Central memory CD4-positive, alpha-beta T cell (primary cell): ENCODE data around the gene ECHS1.
"Not testable (repeated sequence)": the region's sequence is repeated elsewhere in the genome, so short reads cannot be mapped to it uniquely, and the experiment has no call there.

Experiments
- DNase-seq: peaks from one replicate; pipeline ENCODE4 v3.0.0; 2022

The ECHS1 gene

DNA sequence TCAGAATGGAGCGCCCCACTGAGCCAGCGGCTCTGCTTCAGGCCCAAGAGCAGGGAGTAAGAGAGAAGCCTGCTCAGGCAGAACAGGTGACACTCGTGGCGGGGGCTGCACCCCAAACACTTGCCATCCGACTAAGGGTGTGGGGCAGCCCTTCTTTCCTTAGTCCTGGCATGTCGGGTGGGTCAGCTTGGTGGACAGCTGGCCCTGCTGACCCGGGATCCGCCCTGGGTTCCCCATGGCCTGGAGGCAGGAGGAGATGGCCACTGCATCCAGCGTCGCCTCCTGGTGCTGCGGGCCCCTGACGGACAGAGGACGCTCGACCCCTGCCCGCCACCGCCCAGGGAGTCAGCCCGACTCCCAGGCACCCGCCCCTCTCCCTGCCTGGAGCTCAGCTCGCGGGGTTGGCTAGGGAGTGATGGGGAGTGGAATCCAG is 4.7 kb upstream of the ECHS1 start:
- DNase-seq = no peak

DNA sequence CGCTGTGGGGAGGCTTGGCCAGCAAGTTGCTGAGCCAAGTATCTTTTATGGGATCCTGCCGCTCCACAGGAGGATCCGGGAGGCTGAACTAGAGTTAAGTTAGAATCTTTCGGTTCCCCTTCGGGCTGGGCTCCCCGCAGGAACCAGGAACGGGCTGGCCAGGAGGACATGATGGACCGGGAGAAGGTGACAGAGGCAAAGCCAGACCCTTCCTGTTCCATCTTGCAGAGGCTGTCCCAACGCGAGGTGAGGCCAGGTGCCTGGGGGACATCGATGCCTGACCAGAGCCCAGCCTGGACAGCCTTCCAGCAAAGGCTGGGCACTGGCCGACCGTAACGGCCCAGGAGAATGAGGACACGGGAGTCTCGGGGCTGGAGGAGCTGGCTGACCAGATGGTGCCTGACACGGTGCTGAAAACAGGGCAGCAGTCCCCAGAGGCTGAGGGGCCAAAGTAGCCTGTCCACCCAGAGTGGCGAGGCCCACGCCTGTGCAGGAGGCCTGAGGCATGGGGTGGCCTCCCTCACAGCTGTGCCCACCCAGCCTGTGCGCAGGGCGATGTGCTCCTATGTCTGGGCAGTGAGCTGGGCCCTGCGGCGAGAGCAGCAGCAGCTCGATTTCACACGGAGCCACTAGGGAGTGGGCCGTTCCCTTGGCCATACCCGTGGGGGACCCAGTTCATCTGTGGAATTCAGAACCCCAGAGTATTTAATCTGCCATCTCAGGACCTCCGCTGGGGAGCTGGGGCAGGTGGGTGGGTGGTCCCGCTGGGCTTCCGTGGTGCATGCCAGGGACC is 4.1 kb upstream of the ECHS1 start:
- DNase-seq = no peak

DNA sequence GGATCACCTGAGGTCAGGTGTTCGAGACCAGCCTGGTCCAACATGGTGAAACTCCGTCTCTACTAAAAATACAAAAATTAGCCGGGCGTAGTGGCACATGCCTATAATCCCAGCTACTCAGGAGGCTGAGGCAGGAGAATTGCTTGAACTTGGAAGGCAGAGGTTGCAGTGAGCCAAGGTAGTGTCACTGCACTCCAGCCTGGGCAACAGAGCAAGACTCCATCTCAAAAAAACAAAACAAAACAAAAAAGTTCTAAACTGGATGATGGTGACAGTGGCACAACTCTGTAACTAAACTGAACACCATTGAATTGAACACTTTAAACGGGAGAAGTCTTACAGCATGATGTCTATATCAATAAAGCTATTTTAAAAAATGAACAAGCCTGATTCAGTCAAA is 3.0 kb upstream of the ECHS1 start:
- DNase-seq = not testable (repeated sequence)

DNA sequence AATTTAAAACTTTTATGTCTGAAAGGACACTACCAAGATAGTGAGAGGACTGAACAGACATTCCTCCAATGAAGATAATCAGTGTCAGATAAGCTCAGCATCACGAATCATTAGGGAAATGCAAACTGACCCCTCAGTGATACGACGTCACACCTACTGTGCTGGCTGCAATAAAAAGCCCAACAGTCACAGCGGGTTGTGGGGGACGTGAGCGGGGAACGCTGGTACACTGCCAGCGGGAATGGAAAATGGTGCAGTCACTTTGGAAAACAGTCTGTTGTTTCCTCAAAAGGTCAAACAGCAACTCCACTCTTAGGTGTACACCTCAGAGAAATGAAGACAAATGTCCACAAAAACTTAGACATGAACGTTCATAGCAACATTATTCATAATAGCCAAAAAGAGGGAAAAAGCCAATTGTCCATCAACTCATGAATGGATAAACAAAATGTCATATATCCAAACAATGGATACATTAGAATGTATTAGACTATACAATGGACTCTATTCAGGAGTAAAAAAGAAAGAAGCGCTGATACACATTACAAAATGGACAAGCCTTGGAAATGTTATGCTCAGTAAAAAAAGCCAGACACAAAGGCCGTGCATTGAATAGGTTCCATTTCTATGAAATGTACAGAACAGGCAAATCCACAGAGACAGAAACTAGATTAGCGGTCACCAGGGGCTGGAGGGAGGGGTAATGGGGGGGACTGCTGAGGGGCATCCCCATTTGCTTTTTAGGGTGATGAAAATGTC is 2.4 kb upstream of the ECHS1 start:
- no peak for DNase-seq

DNA sequence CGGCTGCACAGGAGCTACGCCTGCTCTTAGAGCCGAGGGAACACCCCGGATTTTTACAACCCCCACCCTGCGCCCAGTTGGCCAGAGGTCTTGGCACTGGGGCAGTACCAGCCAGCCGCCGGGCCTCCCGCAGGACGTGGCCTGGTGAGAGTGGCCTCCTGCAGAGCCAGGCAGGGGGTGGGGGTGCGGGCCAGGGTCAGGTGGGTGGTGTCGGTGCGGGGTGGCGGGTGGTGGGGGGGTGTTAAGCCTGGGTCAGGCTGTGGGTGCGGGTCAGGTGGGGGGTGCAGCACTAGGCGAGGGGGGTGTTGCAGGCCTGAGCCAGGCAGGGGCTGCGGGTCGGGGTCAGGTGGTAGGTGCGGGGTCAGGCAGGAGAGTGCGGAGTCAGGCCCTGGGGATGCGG is 647 bp downstream of the ECHS1 start:
- DNase-seq = no peak

DNA sequence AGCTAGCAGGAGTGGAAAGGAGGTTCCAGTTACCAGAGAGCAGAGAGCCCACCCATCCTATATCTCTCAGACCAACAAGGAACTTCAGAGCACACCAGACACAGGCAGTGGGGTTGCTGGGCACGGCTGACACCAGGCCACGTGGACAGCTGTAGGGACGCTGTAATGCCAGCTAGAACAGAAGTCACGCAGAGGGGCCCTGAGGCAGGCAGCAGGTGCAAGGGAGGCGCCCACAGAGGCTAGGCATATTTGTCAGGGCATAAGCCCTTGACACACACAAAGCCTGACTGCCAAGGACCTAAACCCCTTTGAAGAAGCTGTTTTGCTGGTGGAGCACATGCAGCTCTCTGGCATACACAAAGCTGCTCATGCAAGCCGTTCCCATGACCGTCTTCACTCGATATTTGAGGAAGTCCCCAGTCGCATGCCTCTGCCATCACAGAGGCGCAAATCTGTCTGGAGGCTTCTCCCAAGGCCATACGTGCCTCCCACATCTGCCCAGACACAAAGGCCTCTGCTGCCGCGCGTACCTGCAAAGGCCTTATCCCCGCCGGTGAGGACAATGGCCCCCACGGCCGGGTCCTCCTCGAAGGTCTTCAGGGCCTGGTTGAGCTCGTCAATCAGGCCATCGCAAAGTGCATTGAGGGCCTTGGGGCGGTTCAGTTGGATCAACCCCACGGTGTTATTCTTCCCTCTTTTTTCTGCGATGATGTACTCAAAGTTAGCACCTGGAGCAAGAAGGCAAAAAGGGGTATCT is 2.9 kb downstream of the ECHS1 start:
- no peak for DNase-seq

DNA sequence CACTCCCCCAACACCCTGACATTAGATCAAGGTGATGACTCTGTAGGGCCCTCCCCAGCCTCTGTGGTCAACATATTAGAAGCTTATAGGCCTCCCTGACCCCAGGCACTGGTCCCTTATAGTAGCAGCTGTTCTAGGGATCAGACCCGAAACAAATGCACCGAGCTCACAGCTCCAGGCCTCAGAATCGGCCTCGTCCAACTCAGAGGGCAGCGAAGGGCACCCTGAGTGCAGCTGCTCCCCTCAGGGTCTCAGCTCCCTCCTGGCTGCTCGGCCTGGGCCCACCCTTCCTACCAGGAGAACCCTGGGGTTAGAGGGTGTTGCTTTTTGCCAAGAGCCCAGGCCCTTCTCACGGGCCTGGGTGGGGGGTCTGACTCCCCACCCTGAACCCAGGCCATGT is 5.0 kb downstream of the ECHS1 start:
- DNase-seq = no peak

DNA sequence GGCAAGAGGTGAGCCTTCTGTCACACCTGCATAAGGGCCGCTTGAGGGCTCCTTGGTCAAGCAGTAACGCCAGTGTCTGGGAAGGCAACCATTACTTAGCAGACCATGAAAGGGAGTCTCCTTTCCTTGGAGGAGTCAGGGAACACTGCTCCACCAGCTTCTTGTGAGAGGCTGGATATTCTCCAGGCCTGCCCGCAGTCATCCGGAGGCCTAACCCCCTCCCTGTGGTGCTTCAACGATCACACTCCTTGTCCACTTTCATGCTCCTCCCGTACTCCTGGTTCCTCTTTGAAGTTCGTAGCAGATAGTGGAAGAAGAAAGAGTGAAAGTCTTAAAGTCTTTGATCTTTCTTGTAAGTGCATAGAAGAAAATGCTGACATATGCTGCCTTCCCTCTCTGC is 5.7 kb downstream of the ECHS1 start:
- DNase-seq = not testable (repeated sequence)

DNA sequence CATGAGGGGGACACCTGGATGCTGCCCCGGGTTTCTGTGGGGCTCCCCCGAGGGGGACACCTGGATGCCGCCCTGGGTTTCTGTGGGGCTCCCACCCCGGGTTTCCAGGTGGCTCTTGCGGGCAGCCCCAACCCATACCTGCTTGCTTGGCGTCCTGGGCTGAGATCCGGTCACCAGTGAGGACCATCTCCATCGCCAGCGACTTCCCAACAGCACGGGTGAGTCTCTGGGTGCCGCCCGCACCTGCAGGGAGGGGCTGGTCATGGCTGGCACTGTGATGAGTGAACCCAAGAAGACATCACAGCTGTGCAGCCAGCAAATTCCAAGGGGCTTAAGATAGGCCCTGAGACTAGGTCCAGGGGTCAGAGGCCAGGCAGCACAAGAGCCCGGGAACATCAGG is 6.4 kb downstream of the ECHS1 start:
- DNase-seq = no peak

DNA sequence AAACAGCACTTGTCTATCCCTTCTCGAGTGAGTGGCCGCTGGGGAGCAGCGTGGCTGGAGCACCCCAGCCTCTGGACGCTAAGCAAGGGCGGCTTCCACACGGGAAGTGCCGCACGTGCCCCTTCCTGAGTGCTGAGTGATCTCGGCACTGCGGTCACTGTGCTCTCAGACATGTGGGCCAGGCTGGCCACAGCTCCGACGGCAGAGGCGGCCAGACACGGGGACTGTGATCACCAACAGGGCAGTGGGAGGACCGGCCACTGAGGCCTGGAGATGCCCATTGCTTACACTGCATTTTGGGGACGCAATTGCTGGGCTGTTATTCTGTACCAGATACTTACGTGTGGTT is 7.0 kb downstream of the ECHS1 start:
- no peak for DNase-seq

DNA sequence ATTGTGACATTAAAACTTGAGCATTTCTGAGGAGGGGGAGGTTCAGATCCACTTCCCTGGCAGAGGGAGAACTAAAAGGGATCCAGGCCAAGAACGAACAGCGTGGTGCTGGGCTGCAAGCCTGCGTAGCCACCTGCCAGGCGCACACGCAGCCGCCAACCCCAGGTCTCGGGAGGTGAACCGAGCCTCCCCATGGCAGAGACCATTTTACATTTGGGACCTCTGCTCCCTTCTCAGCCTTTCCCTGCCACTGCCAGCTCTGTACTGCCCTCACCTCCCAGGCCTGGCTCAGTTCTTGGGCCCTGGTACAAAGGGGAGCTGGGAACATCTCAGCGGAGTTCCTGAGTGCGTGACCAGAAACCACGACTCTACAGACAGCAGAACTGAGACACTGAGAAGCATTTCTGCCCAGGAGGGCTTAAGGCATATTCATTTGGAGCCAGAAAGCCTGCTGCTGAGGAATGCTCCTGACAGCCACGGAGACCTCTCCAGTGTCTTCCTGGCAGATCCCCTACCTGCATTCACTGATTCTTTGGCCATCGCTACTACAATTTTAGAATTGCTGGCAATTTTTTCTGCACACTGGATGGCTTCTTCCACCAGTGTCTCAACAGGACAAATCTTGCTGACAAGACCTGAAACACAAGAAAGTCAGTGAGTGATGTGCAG is 7.6 kb downstream of the ECHS1 start:
- no peak for DNase-seq

DNA sequence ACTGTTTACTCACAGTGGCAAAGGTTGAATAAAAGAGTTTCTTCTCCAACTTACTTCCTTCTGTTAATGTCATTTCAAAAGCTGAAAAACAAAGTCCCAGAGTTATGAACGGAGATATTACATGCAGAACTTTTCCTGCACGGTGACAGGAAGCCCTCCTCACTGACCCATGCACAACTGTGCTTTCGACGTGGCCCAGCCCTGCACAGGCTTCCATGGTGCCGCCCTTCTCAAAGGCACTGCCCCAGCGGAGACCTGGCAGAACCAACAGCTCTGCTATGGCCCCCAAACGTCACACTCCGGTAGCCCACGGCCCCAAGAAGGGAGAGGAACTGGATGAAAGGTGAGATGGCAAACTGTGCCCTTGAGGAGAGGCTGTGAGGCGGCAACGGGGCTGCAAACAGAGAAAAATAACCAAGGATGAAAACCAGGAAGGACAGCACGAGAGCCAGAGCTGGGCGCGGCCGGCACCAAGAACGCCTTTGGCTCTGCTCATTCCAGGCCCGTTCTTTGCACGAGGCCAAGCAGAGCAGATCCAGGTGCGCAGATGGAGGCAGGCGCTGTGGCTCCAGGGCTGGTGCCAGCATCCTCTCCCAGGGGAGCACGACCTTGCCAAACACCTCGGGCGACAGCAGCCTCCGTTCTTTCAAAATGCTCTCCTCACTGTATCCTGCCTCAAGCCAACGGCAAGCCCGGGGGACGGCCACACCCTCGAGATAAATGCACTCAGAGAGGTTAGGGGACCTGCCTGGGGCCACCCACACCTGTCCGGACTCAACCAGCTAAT is 8.3 kb downstream of the ECHS1 start:
- no peak for DNase-seq

DNA sequence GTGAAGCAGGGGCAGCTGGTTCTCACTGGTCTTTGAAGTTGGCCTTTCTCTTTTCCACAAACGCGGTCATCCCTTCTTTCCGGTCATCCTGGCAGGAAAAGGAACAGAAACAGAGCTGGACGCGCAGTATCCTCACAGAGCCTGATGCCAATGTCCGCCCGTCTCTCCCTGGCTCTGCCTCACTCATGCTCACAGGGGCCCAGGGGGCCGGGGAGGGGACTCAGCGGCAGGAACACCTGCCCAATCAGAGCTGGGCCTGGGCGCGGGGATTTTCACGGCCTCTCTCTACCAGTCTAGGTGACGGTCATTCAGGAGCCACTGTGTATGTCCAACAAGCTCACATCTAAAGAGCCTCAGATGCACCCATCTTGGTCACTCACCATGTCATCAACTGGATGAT is 10.3 kb downstream of the ECHS1 start:
- DNase-seq = no peak

DNA sequence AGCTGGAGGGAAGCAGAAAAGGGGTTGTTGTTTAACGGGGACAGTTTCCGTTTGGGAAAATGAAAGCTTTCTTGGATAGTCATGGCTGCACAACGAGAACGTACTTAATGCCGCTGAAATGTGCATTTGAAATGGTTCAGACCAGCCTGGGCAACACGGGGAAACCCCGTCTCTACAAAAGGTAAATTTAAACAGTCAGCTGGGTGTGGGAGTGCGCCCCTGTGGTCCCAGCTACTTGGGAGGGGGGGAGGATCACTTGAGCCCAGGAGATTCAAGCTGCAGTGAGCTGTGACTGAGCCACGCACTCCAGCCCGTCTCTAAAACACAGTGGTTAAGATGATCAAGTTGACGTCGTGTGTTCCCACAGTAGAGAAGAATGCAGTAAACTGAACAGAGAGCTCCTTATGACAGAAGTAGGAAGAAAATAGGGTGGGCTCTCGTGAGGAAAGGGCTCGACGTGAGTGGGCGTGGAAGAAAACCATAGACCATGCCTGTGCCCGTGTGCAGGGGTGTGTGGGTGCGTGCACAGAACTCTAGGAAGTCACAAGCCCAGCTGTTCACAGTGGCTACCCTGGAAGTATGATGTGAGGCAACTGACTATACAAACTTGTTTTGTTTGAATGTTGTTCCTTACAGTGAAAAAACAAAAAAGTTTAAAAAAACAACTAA is 11.2 kb downstream of the ECHS1 start:
- no peak for DNase-seq

DNA sequence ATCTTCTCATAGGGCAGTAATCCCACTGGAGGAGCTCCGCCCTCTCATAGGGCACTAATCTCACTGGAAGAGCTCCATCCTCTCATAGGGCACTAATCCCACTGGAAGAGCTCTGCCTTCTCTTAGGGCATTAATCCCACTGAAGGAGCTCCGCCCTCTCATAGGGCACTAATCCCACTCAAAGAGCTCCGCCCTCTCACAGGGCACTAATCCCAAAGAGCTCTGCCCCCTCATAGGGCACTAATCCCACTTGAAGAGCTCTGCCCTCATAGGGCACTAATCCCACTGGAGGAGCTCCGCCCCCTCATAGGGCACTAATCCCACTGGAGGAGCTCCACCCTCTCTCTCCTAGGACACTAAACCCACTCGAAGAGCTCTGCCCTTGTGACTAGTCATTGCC is 11.9 kb downstream of the ECHS1 start:
- no peak for DNase-seq

DNA sequence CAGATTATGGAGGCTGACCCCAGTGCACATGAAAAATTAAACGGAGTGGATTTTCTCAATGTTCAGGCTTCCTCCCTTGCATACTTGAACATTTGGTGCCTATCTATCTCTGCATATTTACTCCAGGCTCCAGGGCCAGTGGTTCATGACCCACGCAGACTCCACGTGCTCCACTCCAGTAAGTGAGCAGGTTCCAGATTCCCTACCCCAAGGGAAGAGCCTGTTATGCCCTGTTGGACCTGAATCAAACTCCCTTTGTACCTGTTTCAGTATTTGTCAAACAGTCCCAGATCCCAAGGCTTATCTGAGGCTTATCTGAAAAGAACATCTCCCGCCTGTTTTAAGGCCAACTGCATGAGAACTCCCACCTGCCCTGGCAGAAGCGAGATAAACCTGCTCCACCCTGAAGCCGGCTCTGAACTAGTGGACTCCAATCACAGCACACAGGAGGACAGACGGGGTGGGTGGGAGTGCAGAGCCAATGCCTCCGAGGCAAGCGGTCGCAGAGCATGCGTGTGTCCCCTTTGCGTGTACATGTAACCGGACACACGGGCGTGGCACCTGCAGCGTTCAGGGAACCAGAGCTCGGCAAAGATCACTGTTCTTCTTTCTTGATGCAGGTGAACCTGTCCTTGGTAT is 13.1 kb downstream of the ECHS1 start:
- DNase-seq = no peak

DNA sequence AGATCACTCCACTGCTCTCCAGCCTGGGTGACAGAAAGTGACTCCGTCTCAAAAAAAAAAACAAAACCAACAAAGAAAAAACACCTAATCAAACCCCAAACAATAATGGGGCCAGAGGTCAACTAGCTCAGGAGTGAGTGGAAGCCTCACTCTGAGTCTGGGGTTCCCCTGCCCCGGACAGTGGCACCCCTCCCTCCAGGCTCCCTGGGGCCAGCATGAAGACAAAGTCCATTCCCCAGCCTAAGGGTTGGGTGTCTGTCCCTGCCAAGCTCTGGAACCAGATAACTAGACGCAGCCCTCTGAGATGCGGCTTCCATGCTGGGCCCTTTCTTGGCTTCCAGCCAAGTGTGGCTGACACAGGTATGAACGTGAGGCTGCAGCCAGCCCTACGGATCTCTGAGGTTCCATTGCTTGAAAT is 13.6 kb downstream of the ECHS1 start:
- no peak for DNase-seq

DNA sequence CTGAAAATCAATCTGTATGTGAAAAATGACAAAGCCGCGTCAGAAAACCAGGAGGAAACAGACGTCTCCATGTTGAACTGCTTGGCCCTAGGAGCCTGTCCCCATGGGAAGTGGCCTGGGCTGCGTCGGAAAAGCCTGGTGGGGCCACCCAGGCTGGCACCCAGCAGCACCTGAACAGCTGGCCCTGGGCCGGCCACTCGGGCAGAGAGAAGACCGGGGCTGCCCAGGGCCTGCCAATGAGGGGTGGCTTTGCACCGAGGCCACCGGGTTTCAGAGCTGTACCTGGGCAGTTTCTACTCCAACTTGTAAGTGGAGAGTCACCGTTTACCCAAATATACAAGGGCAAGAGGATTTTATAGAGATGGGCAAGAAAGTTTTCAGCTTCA is 14.2 kb downstream of the ECHS1 start:
- no peak for DNase-seq

DNA sequence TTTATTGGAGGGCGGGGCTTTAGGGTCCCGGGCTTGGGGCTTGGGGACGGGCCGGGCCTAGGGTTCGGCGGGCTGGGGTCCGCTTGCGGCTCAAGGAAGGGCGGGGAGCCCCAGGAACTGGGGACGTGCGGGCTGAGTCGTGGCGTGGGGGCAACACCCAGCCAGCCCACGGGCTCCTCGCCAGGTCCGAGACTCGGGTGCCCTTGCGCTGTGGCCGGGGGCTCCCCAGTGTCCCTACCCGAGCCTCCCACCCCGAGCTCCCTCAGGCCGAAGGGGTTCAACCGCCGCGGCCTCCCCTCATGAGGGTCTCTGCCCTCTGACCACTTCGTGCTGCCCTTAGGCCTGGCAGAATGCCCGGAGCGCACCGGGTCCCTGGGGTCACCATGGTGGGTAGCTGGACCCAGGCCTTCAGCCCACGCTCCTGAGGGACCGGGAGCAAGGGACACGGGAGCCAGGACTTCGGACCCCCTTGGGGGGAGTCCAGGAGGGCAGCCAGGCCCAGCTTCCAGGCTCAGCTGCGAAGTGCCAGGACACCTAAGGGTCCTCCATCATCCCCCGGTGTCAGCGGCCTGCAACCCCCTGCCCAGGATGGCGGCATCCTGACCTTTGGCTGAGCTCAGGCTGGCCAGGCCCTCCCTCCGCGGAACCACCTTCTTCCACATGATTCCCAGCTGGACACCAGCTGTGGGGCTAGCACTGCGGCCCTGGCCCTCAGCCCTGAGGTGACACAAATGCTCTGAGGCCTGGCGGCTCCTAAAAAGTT is 14.8 kb downstream of the ECHS1 start:
- no peak for DNase-seq
